Progenitor cell of endocrine pancreas (in vitro differentiated cells): ENCODE results near the gene HCFC1. TPM values are rescaled to one million over a fixed set of nuclear protein-coding genes. Genes with fewer than 3 reads are reported as not detected.

ENCODE experiments used
- DNase-seq: peaks from one replicate; pipeline ENCODE4 v3.0.0; 2021; ENCODE audit warnings: low spot score; ENCODE audit not compliant: unreplicated experiment
- H3K27ac Mint-ChIP-seq: 2 replicates; pipeline ENCODE4 v1.8.0; 2021; ENCODE audit warnings: mild to moderate bottlenecking, moderate library complexity, mixed read lengths
- H3K27me3 Mint-ChIP-seq: 2 replicates; pipeline ENCODE4 v1.8.0; 2021; ENCODE audit warnings: mixed read lengths
- H3K36me3 Mint-ChIP-seq: 2 replicates; pipeline ENCODE4 v1.8.0; 2022; ENCODE audit warnings: mixed read lengths; ENCODE audit not compliant: insufficient read depth
- H3K4me1 Mint-ChIP-seq: 2 replicates; pipeline ENCODE4 v1.8.0; 2021; ENCODE audit warnings: low read depth, mixed read lengths
- H3K4me3 Mint-ChIP-seq: 2 replicates; pipeline ENCODE4 v1.8.0; 2021; ENCODE audit warnings: low read depth, mild to moderate bottlenecking, moderate library complexity, mixed read lengths
- H3K9me3 Mint-ChIP-seq: 2 replicates; pipeline ENCODE4 v1.8.0; 2021; ENCODE audit warnings: low read depth, mixed read lengths
- CTCF ChIP-seq: fragments of 200-600 bp; sonication (generic); IDR thresholded peaks from one replicate; pipeline ENCODE4 v1.5.0; 2021; ENCODE audit warnings: antibody characterized with exemption, mild to moderate bottlenecking; ENCODE audit not compliant: unreplicated experiment
- total RNA-seq: library from RNA; stranded (reverse); gene quantifications from 2 replicates; pipeline ENCODE4 v1.2.1, GENCODE V29; 2021

HCFC1 gene
- total RNA-seq, 1 donor from 2014 or later = 121 TPM

DNA sequence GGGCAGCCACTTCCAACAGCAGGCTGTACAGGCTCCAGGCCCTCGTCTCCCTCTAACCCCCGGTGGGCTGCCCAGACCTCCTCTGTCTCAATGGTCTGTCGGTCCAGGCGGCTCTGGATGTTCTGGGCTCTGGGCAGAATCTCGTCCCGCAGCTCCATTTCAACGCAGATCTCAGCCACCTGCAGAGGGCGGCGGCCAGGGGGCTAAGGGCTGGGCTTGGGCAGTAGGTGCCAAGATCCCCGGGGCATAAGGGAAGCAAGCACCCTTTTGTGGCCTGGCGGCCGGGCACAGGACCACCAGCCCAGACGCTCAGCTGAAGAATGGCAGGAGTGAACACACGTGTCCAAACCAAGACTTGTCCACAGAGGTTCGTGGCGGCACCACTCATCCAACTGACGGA lies 57.9 kb downstream of the HCFC1 start:
- no peak for DNase-seq
- H3K9me3 Mint-ChIP-seq = peaks cover 3% of the 10 kb centered on the region
- H3K27ac Mint-ChIP-seq = no peak overlapping the region
- TF ChIP-seq CTCF = no peak
- H3K27me3 Mint-ChIP-seq = no peaks in the 10 kb centered on the region
- H3K4me3 Mint-ChIP-seq = no peak overlapping the region
- H3K4me1 Mint-ChIP-seq = no peaks in the 10 kb centered on the region
- H3K36me3 Mint-ChIP-seq = peaks cover 1% of the 10 kb centered on the region

GRCh38 chrX:153913211-153913610 lies 58.4 kb downstream of the HCFC1 start:
- no peak for DNase-seq
- Mint-ChIP-seq H3K27ac (no peak overlapping the region), H3K36me3 (peaks cover 1% of the 10 kb centered on the region), H3K27me3 (no peaks in the 10 kb centered on the region), H3K9me3 (peaks cover 3% of the 10 kb centered on the region), H3K4me3 (no peak overlapping the region), H3K4me1 (no peaks in the 10 kb centered on the region)
- TF ChIP-seq CTCF = no peak

GRCh38 chrX:153911798-153912197 lies 59.8 kb downstream of the HCFC1 start:
- Mint-ChIP-seq H3K27ac (peak overlapping the region; percentile 16), H3K4me1 (no peaks in the 10 kb centered on the region), H3K36me3 (no peaks in the 10 kb centered on the region), H3K4me3 (no peak overlapping the region), H3K9me3 (peaks cover 3% of the 10 kb centered on the region), H3K27me3 (no peaks in the 10 kb centered on the region)
- TF ChIP-seq CTCF = no peak
- no peak for DNase-seq

GRCh38 chrX:153910446-153910845 lies 61.2 kb downstream of the HCFC1 start:
- no peaks in the 10 kb centered on the region for H3K36me3 Mint-ChIP-seq
- H3K9me3 Mint-ChIP-seq = peaks cover 3% of the 10 kb centered on the region
- H3K4me3 Mint-ChIP-seq = no peak overlapping the region
- no peaks in the 10 kb centered on the region for H3K27me3 Mint-ChIP-seq
- DNase-seq = no peak
- no peak for TF ChIP-seq CTCF
- H3K27ac Mint-ChIP-seq = no peak overlapping the region
- H3K4me1 Mint-ChIP-seq = no peaks in the 10 kb centered on the region

- Mint-ChIP-seq H3K4me3 (no peak overlapping the region), H3K9me3 (peaks cover 3% of the 10 kb centered on the region), H3K27ac (no peak overlapping the region), H3K27me3 (no peaks in the 10 kb centered on the region), H3K4me1 (no peaks in the 10 kb centered on the region), H3K36me3 (no peaks in the 10 kb centered on the region)
- DNase-seq = no peak
- TF ChIP-seq CTCF = no peak
These were observed 61.6 kb downstream of the HCFC1 start for GRCh38 chrX:153909980-153910360.
